HG03432 (cell line): ENCODE measurements around the gene B9D1.

ENCODE experiments used
- ATAC-seq: cut with Tn5 transposase; IDR thresholded peaks from one replicate; pipeline ENCODE4 v1.9.1; 2021; ENCODE audit warnings: mild to moderate bottlenecking, moderate library complexity; ENCODE audit not compliant: unreplicated experiment

The B9D1 gene

DNA sequence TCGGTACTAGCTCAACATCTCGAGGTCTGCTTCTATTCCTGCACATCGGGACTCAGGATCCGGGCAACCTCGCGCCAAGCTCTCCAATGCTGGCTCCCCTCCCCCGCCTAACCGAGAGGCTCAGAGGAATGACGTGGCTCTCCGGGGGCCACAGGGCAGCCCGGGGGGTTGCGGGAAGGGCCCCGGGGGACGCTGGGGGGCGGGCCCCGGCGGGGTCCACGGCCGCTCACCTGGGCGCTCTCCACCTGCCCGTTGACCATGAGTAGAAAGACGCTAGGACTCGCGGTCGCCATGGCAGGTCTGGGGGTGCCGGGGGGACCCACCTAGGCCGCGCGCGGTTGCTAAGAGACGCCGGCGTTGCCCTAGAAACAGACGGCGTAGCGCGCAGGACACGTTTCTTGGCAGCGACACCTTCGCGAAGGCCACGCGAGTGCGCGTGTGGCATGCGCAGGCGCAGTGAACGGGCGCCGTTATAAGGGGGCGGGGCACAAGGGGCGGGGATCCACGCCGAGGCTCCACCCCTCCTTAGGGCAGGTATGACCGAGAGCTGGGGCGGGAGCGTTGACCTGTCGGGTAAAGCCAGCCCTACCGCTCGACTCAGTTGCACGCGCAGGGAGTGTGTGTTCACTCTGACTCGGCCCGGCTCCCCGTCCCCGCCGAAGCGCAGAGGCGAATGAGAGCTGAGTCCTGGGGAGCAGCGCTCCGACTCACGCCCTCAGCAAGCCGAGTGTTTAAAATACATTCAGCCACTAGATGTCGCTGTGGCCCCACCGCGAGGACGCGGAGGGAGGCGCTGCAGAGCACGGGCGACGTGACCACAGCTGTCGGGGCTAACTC is at the start of gene B9D1:
TSS of gene B9D1 (minus strand) at position 447 of the 837 bp plus-strand sequence. CDS start at position 293, 154 bp downstream.
- ATAC-seq, result peak; percentile 83

DNA sequence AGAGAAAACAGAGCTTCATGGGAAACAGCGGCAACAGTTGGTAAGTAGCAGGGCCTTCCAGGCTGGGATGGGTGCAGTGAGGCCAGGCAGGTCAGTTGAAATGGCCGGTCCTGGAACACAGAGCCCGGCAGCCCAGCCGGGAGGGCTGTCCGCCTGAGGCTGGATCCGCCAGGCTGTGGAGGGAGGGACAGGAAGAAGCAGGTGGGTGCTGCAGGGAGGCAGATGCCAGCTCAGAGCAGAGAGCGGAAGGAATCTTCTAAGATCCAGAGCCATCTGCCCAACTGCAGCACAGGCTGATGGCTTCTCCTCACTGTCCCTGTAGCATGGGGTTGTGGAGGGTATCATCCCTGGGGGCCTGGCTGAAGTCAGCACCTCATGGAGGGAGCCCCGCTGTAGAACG is 49.1 kb upstream of the B9D1 start:
- ATAC-seq, result no peak

- no peak for ATAC-seq
Observed at GRCh38 chr17:19410875-19411620, 48.5 kb upstream of the B9D1 start, which contains the start of gene RNF112. TSS of gene RNF112 (plus strand) at chr17:19411232. CDS start at chr17:19411409, 177 bp downstream.

- ATAC-seq, result no peak
Observed at GRCh38 chr17:19410091-19410490, 47.6 kb upstream of the B9D1 start.

- no peak for ATAC-seq
Observed at GRCh38 chr17:19409509-19409908, 47.0 kb upstream of the B9D1 start.

DNA sequence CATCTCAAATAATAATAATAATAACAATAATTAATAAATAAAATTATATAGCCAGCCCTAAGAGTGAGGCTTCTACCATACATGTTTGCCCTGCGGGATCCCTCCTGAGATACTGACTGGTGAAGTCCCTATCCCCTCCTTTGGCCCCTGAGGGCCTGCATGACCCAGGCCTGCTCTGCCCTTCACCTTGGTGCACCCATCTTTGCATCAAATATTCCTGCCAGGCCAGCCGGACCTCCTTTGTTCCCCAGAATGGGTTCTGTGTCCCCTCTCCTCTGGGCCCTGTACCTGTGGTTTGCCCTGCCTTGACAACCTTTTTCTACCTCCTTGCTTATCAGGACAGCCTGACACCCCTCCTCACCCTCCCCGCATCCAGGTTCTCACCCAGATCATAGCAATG is 46.5 kb upstream of the B9D1 start:
- ATAC-seq, result no peak

GRCh38 chr17:19408346-19408710 is 45.8 kb upstream of the B9D1 start:
- ATAC-seq, result no peak

DNA sequence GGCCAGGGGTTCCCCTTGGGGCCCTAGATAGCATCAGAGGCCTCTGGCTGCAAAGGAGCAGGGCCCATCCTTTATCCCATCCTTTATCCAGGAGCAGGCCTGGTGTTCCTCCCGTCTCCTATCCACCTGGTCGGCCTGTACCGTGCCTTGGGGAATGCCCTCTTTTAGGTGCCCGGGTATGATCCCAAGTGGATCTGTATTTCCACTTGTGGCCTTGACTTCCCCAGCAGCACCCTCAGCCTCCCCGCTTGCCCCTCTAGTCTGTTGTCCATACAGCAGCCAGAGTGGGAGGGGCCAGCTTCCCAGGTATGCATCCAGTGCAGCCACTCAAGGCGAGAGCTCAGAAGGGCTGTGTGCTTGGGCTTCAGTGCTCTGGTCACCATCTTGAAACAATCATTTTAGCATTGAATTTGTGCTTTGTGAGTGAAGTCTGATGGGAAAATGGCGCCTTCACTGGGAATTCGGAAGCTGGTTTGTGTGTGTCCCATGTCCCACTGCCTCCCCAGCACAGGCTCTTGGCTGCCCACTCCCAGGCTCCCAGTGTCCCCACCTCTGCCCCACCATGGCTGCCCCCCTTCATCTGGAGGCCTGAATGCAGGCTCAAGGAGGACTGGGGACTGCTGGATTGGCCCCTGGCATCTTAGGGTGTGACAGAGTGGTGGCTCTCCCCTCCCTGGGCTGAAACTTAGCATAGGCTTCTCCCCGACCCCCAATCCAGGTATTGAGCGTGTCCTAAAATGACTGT is 45.2 kb upstream of the B9D1 start:
- ATAC-seq, result no peak

- no peak for ATAC-seq
Observed at GRCh38 chr17:19405114-19405513, 42.6 kb upstream of the B9D1 start.

- ATAC-seq, result no peak
Observed at GRCh38 chr17:19404264-19404663, 41.7 kb upstream of the B9D1 start.

GRCh38 chr17:19403021-19403420 is 40.5 kb upstream of the B9D1 start:
- no peak for ATAC-seq

- ATAC-seq, result no peak
Observed at GRCh38 chr17:19402171-19402570, 39.6 kb upstream of the B9D1 start.

DNA sequence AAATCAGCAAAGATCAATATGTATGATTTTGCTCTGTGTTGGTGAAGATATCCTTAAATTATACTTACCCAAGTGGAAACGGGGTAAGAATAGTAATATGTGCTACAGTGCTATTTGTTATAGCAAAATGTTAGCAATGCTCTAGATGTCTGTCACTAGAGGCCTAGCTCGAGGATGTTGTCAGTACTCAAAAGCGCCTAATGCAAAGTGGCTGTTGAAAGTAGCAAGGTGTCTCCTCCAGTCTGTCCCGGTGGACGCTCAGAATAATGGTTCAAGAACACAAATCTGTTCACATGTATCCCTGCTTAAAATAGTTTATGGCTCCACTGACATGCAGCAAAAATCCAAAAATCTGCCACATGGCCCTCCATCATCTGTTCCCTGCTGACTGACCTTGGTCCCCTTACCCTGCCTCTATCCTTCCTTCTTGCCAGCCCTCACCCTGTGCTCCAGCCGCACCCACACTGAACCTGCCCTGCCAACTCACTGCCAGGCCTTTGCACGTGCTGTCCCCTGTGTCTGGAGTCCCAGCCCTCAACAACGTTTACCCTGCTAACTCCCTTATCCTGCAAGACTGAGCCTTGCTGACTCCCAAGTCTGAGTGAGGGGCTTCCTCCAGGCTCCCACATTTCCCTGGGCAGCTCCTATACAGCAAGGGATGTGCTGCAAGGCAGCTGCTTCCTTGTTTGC is 38.9 kb upstream of the B9D1 start:
- ATAC-seq, result no peak

DNA sequence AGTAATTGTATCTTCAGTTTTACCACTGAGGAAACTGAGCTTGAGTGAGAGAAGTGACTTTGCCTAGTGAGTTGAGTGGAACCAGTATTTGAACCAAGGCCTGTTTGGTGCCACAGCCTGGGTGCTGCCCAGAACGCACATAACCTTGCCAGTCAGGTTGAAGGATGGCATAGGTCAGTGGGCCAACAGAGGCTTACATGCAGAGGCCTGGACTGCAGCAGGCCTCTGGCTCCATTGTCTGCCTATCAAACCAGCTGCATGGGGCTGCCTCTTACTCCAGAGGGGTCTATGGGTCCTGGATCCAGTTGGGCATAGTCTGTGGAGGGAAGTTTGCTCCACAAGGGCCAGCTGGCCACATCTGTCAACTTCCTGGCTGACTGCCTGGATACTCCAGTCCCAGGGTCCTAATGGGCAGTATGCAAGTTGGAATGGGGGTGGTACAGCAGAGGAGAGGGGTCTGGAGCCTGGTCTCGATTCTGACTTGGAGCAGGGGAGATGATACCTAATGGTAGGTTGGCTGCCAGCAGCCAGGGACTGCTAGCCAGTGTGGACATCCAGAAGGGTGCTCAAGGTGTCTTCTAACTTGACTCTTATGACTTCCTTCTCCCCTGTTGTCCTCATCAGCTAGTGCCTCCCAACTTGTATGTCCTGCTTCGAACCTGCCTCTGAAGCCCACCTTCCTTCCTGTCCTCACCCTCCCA is 37.4 kb upstream of the B9D1 start:
- no peak for ATAC-seq

GRCh38 chr17:19398301-19399181 is 36.0 kb upstream of the B9D1 start:
- no peak for ATAC-seq

DNA sequence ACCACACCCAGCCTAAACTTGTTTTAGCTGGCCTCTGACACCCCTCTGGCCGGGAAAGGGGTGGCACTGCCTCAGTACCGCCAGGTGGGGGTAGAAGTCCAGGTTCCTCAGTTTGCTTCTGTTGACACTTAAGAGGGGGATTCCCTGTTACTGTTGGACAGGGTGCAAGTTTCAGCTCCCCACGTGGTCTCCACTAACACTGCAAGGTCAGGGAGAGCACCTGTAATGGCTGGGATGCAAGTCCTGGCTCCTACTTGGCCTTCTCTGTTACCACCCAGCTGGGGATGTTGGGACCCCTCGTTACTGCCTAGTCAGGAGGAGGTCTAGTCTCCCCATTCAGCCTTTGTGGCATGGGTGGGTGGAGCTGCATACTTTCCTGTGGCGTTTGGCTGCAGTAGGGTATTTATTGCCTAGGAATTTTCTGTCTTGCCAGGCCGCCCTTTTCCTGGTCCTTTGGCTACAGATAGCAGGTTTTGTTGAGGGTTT is 35.1 kb upstream of the B9D1 start:
- ATAC-seq, result no peak

DNA sequence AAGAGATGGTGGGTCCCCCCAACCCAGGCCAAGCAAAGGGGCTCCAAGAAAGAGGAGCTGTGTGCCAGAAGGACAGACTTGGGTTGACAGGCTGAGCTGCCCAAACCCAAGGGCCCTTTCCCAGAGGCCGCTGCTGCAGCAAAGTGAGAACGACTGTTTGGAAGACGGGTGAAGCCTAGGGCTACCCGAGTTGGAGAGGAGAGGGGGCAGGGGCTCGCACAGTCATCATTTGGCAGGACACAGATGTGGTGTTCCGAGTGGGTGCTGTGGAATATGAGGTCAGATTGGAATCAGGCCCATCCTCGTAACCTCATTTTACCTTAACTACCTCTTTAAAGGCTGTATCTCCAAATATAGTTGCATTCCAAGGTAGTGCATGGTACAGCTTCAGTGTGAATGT is 29.8 kb upstream of the B9D1 start:
- no peak for ATAC-seq

- ATAC-seq, result no peak
Observed at GRCh38 chr17:19391432-19391831, 28.9 kb upstream of the B9D1 start.

GRCh38 chr17:19390951-19391350 is 28.4 kb upstream of the B9D1 start:
- no peak for ATAC-seq
